ENCODE data around the gene DOLPP1.
"Not testable (repeated sequence)": the region's sequence is repeated elsewhere in the genome, so short reads cannot be mapped to it uniquely, and the experiment has no call there.

DOLPP1 gene

DNA sequence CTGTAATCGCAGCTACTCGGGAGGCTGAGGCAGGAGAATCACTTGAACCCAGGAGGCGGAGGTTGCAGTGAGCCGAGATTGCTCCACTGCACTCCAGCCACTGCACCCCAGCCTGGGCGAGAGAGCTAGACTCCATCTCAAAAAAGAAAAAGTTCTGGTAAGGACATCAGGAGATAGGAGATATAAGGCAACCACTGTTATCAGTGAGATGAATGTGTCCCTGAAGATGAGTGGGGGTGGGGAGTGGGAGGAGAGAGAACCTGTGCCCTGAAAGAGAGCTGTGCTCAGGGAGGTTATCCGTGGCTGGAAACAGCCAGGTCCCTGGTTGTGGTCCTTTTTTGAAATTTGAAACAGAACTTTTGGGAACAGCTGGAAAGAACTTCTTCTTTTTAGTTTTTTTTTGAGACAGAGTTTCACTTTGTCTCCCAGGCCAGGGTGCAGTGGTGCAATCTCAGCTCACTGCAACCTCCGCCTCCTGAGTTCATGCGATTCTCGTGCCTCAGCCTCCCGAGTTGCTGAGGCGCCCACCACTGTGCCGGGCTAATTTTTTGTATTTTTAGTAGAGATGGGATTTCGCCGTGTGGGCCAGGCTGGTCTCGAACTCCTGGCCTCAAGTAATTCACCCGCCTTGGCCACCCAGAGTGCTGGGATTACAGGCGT, 32.9 kb downstream of the DOLPP1 start:
- no peak for TF ChIP-seq CTCF (conservative IDR thresholded peaks at IDR 0.05; ENCODE audit: low read depth, low read length)
- H3K4me2 ChIP-seq, result no peak overlapping the region
- H2AFZ ChIP-seq (ENCODE audit: low read depth), result no peak overlapping the region
- H3K36me3 ChIP-seq (ENCODE audit: insufficient read depth), result no peaks in the 10 kb centered on the region
- no peaks in the 10 kb centered on the region for H3K27me3 ChIP-seq (ENCODE audit: insufficient read depth, low read depth)
- no peaks in the 10 kb centered on the region for H4K20me1 ChIP-seq (ENCODE audit: insufficient read depth)
- H3K9ac ChIP-seq, result no peak overlapping the region
- H3K4me3 ChIP-seq (IDR thresholded peaks at IDR 0.05; ENCODE audit: insufficient read depth, low read depth, low read length), result no peak overlapping the region
- peaks cover 6% of the 10 kb centered on the region for H3K4me1 ChIP-seq (ENCODE audit: low read depth, poor library complexity, severe bottlenecking)
- peaks cover 41% of the 10 kb centered on the region; the same call in 1 of the 2 replicates for H3K79me2 ChIP-seq (ENCODE audit: insufficient read depth, low read depth)
- H3K27ac ChIP-seq, result no peak overlapping the region

DNA sequence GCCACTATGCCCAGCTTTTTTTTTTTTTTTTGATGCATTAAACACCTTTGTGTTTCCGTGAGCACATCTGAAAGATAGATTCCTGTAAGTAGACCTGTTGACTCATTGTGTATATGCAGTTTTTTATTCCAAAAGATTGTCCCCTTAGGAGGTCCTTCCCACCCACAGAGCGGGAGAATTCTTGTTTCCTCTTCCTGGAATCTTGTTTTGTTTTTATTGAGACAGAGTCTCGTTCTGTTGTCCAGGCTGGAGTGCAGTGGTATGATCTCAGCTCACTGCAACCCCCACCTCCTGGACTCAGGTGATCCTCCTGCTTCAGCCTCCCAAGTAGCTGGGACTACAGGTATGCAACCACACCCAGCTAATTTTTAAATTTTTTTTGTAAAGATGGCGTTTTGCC, 37.9 kb downstream of the DOLPP1 start:
- Histone ChIP-seq H4K20me1 (ENCODE audit: insufficient read depth) (no peaks in the 10 kb centered on the region), H3K36me3 (ENCODE audit: insufficient read depth) (no peaks in the 10 kb centered on the region; the same call in 1 of the 2 replicates), H3K4me2 (no peak overlapping the region), H3K79me2 (ENCODE audit: insufficient read depth, low read depth) (peaks cover 24% of the 10 kb centered on the region; the same call in 1 of the 2 replicates), H2AFZ (ENCODE audit: low read depth) (no peak overlapping the region), H3K27ac (no peak overlapping the region), H3K9ac (no peak overlapping the region), H3K4me3 (IDR thresholded peaks at IDR 0.05; ENCODE audit: insufficient read depth, low read depth, low read length) (no peak overlapping the region), H3K27me3 (ENCODE audit: insufficient read depth, low read depth) (no peaks in the 10 kb centered on the region), H3K4me1 (ENCODE audit: low read depth, poor library complexity, severe bottlenecking) (no peaks in the 10 kb centered on the region)
- no peak for TF ChIP-seq CTCF (conservative IDR thresholded peaks at IDR 0.05; ENCODE audit: low read depth, low read length)

DNA sequence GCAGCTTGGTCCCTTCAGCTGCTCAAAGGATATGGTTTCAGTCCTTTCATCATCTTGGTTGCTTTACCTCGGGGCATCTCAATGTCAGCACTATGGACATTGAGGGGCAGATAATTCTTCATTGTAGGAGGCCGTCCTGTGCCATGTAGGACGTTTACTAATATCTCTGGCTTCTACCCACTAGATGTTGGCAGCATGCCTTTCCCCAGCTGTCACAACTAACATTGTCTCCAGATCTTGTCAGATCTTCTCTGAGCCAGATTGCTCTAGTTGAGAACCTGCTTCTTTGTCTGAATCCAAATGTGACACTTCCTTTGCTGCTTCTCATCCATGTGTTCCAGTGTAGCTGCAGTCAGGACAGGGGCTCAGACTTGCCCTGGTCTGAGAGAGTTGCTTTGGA, 40.6 kb downstream of the DOLPP1 start:
- H3K79me2 ChIP-seq (ENCODE audit: insufficient read depth, low read depth), result peaks cover 12% of the 10 kb centered on the region; the same call in 1 of the 2 replicates
- no peak overlapping the region for H3K4me3 ChIP-seq (IDR thresholded peaks at IDR 0.05; ENCODE audit: insufficient read depth, low read depth, low read length)
- no peak overlapping the region for H3K9ac ChIP-seq
- H2AFZ ChIP-seq (ENCODE audit: low read depth), result no peak overlapping the region
- no peak overlapping the region for H3K4me2 ChIP-seq
- no peaks in the 10 kb centered on the region for H4K20me1 ChIP-seq (ENCODE audit: insufficient read depth)
- H3K27ac ChIP-seq, result no peak overlapping the region
- peaks cover 7% of the 10 kb centered on the region for H3K4me1 ChIP-seq (ENCODE audit: low read depth, poor library complexity, severe bottlenecking)
- TF ChIP-seq CTCF (conservative IDR thresholded peaks at IDR 0.05; ENCODE audit: low read depth, low read length), result no peak
- H3K27me3 ChIP-seq (ENCODE audit: insufficient read depth, low read depth), result no peaks in the 10 kb centered on the region
- no peaks in the 10 kb centered on the region; the same call in 1 of the 2 replicates for H3K36me3 ChIP-seq (ENCODE audit: insufficient read depth)

DNA sequence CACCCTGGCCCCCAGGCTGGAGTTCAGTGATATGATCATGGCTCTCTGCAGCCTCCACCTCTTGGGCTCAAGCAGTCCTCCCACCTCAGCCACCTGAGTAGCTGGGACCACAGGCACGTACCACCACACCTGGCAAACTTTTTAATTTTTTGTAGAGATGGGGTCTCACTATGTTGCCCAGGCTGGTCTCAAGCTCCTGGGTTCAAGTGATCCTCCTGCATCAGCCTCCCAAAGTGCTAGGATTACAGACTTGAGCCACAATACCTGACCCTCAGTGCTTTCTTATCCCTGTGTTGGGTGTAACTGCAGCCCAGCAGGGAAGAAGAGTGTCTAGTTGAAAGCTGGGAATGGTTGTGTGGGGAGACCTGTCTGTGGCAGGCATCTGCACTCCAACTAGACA, 41.2 kb downstream of the DOLPP1 start:
- H3K4me3 ChIP-seq (IDR thresholded peaks at IDR 0.05; ENCODE audit: insufficient read depth, low read depth, low read length), result no peak overlapping the region
- H3K4me2 ChIP-seq, result no peak overlapping the region
- no peaks in the 10 kb centered on the region; the same call in 1 of the 2 replicates for H3K36me3 ChIP-seq (ENCODE audit: insufficient read depth)
- no peak for TF ChIP-seq CTCF (conservative IDR thresholded peaks at IDR 0.05; ENCODE audit: low read depth, low read length)
- no peak overlapping the region for H2AFZ ChIP-seq (ENCODE audit: low read depth)
- H3K4me1 ChIP-seq (ENCODE audit: low read depth, poor library complexity, severe bottlenecking), result peaks cover 12% of the 10 kb centered on the region
- no peaks in the 10 kb centered on the region for H3K27me3 ChIP-seq (ENCODE audit: insufficient read depth, low read depth)
- no peaks in the 10 kb centered on the region for H4K20me1 ChIP-seq (ENCODE audit: insufficient read depth)
- H3K79me2 ChIP-seq (ENCODE audit: insufficient read depth, low read depth), result peaks cover 6% of the 10 kb centered on the region; the same call in 1 of the 2 replicates
- no peak overlapping the region for H3K27ac ChIP-seq
- H3K9ac ChIP-seq, result no peak overlapping the region

- H3K4me3 ChIP-seq (IDR thresholded peaks at IDR 0.05; ENCODE audit: insufficient read depth, low read depth, low read length); H3K9ac ChIP-seq; H3K36me3 ChIP-seq (ENCODE audit: insufficient read depth); H3K4me2 ChIP-seq; H4K20me1 ChIP-seq (ENCODE audit: insufficient read depth); H2AFZ ChIP-seq (ENCODE audit: low read depth); H3K79me2 ChIP-seq (ENCODE audit: insufficient read depth, low read depth); H3K27me3 ChIP-seq (ENCODE audit: insufficient read depth, low read depth); H3K27ac ChIP-seq: not testable (repeated sequence)
- H3K4me1 ChIP-seq (ENCODE audit: low read depth, poor library complexity, severe bottlenecking), result peaks cover 12% of the 10 kb centered on the region
Observed at GRCh38 chr9:129122976-129123375, 42.1 kb downstream of the DOLPP1 start.

Measured in KMS-11 (cell line).